Stomach (tissue), 9 donors: ENCODE results near the gene SPANXN5. TPM values are rescaled to one million over a fixed set of nuclear protein-coding genes. Genes with fewer than 3 reads are reported as not detected.
"Not testable (repeated sequence)": the region's sequence is repeated elsewhere in the genome, so short reads cannot be mapped to it uniquely, and the experiment has no call there.

Source experiments
- DNase-seq, 2 donors: peaks; one replicate each; pipeline versions ENCODE4 v3.0.0 to v3.0.0-alpha.2; 2013 to 2019
- H3K27ac ChIP-seq, 5 donors: fragments of 200-600 bp in 4 of 5; sonication (generic) in 4 of 5; one replicate each; pipeline ENCODE4 v1.5.1; 2013 to 2019; ENCODE audit warnings: mild to moderate bottlenecking in 1 of 5, moderate library complexity in 1 of 5
- H3K27me3 ChIP-seq, 3 donors: fragments of 200-600 bp; sonication (generic); one replicate each; pipeline ENCODE4 v1.5.1; 2017 to 2019; ENCODE audit warnings: mixed run types in 1 of 3
- H3K36me3 ChIP-seq, 4 donors: fragments of 200-600 bp; sonication (generic); 1 replicate in 3 of 4; 2 replicates in 1 of 4; pipeline ENCODE4 v1.5.1; 2016 to 2019
- H3K4me1 ChIP-seq, 4 donors: fragments of 200-600 bp; sonication (generic); one replicate each; pipeline ENCODE4 v1.5.1; 2016 to 2019
- H3K4me3 ChIP-seq, 4 donors: fragments of 200-600 bp; sonication (generic) in 3 of 4; one replicate each; pipeline ENCODE4 v1.5.1; 2016 to 2019; ENCODE audit warnings: mild to moderate bottlenecking in 1 of 4
- H3K9me3 ChIP-seq, 4 donors: fragments of 200-600 bp; sonication (generic); one replicate each; pipeline ENCODE4 v1.5.1; 2016 to 2019
- EP300 ChIP-seq: sonication (generic); formaldehyde crosslinking; IDR thresholded peaks from one replicate; pipeline ENCODE4 v1.6.1; 2017; ENCODE audit warnings: antibody characterized with exemption
- POLR2A ChIP-seq, 4 donors: fragments of 450-650 bp; IDR thresholded peaks; one replicate each; pipeline ENCODE4 v1.6.1; 2016; ENCODE audit warnings: antibody characterized with exemption in 4 of 4, control low read depth in 2 of 4, mild to moderate bottlenecking in 1 of 4, moderate library complexity in 1 of 4
- POLR2AphosphoS5 ChIP-seq, 3 donors: sonication (generic); formaldehyde crosslinking; IDR thresholded peaks; one replicate each; pipeline ENCODE4 v1.6.1; 2016; ENCODE audit warnings: antibody characterized with exemption in 3 of 3
- WGBS, 5 donors: extraction: QIAGEN DNeasy Blood & Tissue Kit in 3 of 5; methylation state at CpG; one replicate each; pipeline versions ENCODE4 v1.1.5 to v1.1.7; 2013 to 2018; 5-methylcytosine and 5-hydroxymethylcytosine counted together
- intact Hi-C: fragments of 100-400 bp; cut with DNase I; formaldehyde crosslinking; loops from one replicate; pipeline ENCODE4 v1.15.1; 2023; ENCODE audit warnings: low total_unique reads
- polyA plus RNA-seq, 3 donors: library from polyadenylated mRNA; stranded (reverse); fragments of 200-250 nt; gene quantifications; one replicate each; pipeline ENCODE4 v1.2.3, GENCODE V29; 2013
- total RNA-seq, 5 donors: library from RNA; depleted of rRNA; stranded (reverse); fragments of >200 nt; gene quantifications; one replicate each; pipeline versions ENCODE4 v1.1.0 to v1.2.3, GENCODE V29; 2014 to 2016
- TF ChIP-seq, protein P1 (sequence below), 7 experiments: fragments of 450-650 bp in 4 of 7; fragments of 200-600 bp in 3 of 7; sonication (generic) in 3 of 7; IDR thresholded peaks; one replicate each; pipeline ENCODE4 v1.5.1; 2016 to 2019; ENCODE audit warnings: antibody characterized with exemption in 7 of 7, control low read depth in 2 of 7, mild to moderate bottlenecking in 1 of 7
- donor health status: healthy with polysubstance abuse.
- donor health status: Bipolar disorder and iron deficiency.
- donor health status: healthy.

Gene SPANXN5
- total and polyA plus RNA-seq, 8 donors: not detected

DNA sequence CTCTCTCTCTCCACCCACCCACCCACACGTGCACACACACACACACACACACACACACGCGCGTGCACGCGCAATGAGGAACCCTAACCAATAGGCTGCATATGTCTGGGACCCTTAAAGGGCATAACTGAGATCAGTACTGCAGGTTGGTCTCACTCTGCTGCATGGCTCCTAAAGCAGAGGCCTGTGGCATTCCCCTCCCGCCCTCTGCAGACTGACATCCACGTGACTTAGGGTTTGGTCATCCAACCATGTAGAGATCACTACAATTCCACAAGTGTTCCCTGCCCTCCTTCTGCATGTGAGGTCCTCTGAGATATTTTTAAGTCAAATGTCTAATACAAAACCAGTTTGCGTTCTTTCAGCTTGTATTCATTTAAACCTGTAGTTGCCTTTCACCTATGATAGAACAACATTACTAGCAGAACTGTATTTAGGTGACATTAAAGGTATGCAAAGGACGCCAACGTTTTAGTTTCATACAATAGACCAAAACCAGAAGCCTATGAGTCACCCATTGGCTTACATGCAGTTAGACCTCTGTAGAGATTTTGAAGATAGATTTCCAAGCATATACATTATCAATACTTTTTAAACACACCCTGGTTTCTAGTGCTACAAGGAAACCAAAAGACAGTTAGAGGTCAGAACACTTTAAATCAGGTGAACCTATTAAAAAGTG, 24.0 kb upstream of the SPANXN5 start:
- Histone ChIP-seq H3K27me3 (peaks cover 0 to 6% (median 0%) of the 10 kb centered on the region in 3 donors), H3K36me3 (no peaks in the 10 kb centered on the region), H3K4me3 (no peak overlapping the region), H3K27ac (no peak overlapping the region), H3K9me3 (no peaks in the 10 kb centered on the region), H3K4me1 (no peaks in the 10 kb centered on the region)
- DNase-seq: no peak
- 74 to 86% (median 80%) methylated on average over 11 of the region's 11 CpGs for WGBS, 5 donors
- no peak for TF ChIP-seq POLR2AphosphoS5 (IDR thresholded peaks at IDR 0.05)
- no peak for TF ChIP-seq EP300
- TF ChIP-seq, protein P1, sequence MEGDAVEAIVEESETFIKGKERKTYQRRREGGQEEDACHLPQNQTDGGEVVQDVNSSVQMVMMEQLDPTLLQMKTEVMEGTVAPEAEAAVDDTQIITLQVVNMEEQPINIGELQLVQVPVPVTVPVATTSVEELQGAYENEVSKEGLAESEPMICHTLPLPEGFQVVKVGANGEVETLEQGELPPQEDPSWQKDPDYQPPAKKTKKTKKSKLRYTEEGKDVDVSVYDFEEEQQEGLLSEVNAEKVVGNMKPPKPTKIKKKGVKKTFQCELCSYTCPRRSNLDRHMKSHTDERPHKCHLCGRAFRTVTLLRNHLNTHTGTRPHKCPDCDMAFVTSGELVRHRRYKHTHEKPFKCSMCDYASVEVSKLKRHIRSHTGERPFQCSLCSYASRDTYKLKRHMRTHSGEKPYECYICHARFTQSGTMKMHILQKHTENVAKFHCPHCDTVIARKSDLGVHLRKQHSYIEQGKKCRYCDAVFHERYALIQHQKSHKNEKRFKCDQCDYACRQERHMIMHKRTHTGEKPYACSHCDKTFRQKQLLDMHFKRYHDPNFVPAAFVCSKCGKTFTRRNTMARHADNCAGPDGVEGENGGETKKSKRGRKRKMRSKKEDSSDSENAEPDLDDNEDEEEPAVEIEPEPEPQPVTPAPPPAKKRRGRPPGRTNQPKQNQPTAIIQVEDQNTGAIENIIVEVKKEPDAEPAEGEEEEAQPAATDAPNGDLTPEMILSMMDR (IDR thresholded peaks at IDR 0.05): no peak
- no peak for TF ChIP-seq POLR2A (IDR thresholded peaks at IDR 0.05)
- intact Hi-C loops: no loop called here

DNA sequence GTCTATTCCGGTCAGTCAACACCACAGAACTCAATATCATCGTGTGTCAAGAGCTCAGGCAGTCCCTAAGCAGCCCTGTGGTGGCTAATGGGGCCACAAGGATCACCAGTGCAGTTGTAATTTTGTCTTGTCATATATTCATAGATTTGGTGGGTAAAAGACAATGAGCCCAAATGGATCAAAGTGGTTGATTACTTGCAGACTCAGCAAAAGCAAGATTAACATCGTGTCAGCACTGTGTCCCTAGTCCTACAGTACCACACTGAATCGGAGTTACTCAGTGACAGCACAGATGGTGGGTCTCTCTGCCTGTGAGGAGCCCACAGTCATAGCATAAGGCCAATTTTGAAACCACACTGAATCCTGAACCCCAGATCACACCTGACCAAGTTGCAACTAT, 22.6 kb upstream of the SPANXN5 start:
- intact Hi-C loops: no loop called here
- Histone ChIP-seq H3K4me1 (no peaks in the 10 kb centered on the region), H3K9me3 (no peaks in the 10 kb centered on the region), H3K27ac (no peak overlapping the region), H3K4me3 (no peak overlapping the region), H3K27me3 (peaks cover 0 to 11% (median 0%) of the 10 kb centered on the region in 3 donors), H3K36me3 (no peaks in the 10 kb centered on the region)
- TF ChIP-seq POLR2A (IDR thresholded peaks at IDR 0.05): no peak
- TF ChIP-seq, protein P1 (IDR thresholded peaks at IDR 0.05): no peak
- no peak for TF ChIP-seq EP300
- no peak for TF ChIP-seq POLR2AphosphoS5 (IDR thresholded peaks at IDR 0.05)
- 69 to 88% (median 81%) methylated on average over 2 to 4 of the region's 4 CpGs for WGBS, 5 donors
- DNase-seq: no peak

DNA sequence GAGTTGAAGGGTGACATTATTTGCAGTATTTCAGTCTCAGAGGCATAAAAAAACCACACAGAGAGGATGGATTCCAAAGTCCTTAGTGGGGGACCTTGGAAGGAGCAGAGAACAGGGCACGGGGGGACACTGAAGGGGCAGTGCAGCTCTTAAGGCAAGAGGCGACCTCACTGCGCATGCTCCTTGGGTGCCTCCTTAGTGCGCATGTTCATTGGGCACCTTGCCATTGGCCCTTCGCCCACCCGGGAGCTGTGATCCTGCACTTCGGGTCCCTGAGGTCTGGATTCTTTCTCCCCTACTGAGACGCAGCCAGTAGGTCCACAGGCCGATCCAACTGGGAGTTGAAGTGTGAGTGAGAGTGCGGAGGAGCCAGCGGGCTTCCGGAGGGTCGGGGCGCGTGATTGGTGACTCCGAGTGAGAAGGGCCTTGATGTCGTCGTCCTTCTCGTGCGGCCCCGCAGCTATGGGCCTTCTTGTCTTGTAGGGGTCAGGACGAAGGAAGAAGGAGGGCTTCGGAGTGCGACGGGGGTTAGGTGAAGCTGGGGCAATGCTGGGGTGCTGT, 13.9 kb upstream of the SPANXN5 start, which contains the start of gene XAGE5:
TSS of gene XAGE5 (plus strand) at position 223 of the 561 bp plus-strand sequence. CDS start 1,280 bp downstream, outside the sequence.
- DNase-seq: no peak
- no peaks in the 10 kb centered on the region for H3K4me1 ChIP-seq
- intact Hi-C loops: no loop called here

DNA sequence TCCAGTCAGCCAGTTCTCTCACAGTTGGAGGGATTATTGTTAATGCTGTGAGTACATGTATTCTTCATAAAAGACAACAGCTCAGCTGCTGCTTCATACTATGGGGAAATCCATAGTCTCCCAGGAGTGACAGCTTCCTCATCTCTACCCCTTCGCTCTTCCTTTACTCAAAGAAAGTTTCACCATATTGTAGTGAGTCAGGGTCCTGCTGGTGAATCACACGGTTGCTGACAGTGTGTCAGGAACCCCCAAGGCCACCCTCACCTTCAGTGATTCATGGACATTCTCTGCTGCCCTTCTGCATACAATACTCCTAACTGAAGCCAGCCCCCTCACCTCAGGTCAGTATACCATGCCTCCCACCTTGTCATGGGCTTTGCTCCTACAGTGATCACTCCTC, 7.6 kb upstream of the SPANXN5 start:
- H3K4me1 ChIP-seq, H3K27ac ChIP-seq, H3K27me3 ChIP-seq, H3K9me3 ChIP-seq, intact Hi-C loops, DNase-seq, H3K36me3 ChIP-seq, H3K4me3 ChIP-seq: not testable (repeated sequence)
- WGBS, 5 donors: 68 to 85% (median 74%) methylated on average over 2 of the region's 2 CpGs

More for the DNA sequence above, 13.9 kb upstream of the SPANXN5 start, which contains the start of gene XAGE5:
- no peaks in the 10 kb centered on the region for H3K36me3 ChIP-seq
- TF ChIP-seq, protein P1 (IDR thresholded peaks at IDR 0.05): no peak
- no peak for TF ChIP-seq POLR2AphosphoS5 (IDR thresholded peaks at IDR 0.05)
- no peak for TF ChIP-seq EP300
- no peak for TF ChIP-seq POLR2A (IDR thresholded peaks at IDR 0.05)
- H3K27ac ChIP-seq: no peak within 1 kb of the TSS
- WGBS, 5 donors: 85 to 91% (median 91%) methylated on average over 12 to 25 of the region's 25 CpGs
- no peak within 1 kb of the TSS for H3K4me3 ChIP-seq
- peaks cover 0 to 9% (median 0%) of the 10 kb centered on the region in 3 donors for H3K27me3 ChIP-seq
- H3K9me3 ChIP-seq: peaks cover 0 to 10% (median 0%) of the 10 kb centered on the region in 4 donors

DNA sequence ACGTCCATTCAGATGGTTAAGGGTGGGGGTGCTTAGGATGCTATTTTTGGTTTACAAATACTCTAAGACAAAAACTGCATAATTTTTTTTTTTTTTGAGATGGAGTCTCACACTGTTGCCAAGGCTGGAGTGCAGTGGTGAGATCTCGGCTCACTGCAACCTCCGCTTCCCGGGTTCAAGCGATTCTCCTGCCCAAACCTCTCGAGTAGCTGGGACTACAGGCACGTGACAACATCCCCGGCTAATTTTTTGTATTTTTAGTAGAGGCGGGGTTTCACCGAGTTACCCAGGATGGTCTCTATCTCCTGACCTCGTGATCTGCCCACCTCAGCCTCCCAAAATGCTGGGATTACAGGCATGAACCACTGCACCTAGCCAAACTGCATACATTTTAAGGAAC, 23.7 kb downstream of the SPANXN5 start:
- H3K9me3 ChIP-seq, H3K4me3 ChIP-seq, H3K36me3 ChIP-seq, H3K27ac ChIP-seq, DNase-seq, H3K27me3 ChIP-seq, H3K4me1 ChIP-seq, intact Hi-C loops: not testable (repeated sequence)
- WGBS, 5 donors: 70 to 90% (median 86%) methylated on average over 7 to 10 of the region's 11 CpGs

DNA sequence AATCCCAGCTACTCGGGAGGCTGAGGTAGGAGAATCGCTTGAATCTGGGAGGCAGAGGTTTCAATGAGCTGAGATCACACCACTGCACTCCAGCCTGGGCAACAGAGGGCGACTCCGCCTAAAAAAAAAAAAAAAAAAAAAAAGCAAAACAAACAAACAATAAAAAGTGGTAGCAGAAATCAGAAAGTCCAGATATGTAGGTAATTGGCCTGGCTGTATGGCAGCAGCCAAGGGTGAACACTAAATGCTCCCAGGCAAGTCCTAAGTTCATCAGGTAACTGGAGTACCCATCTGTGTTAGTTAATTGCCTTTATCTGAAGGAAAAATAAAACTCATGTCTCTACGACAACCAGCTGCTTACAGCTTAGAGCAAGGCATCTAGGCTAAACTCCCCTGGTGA, 31.2 kb downstream of the SPANXN5 start:
- H3K27me3 ChIP-seq, H3K4me1 ChIP-seq, H3K27ac ChIP-seq, H3K9me3 ChIP-seq, H3K36me3 ChIP-seq, H3K4me3 ChIP-seq, DNase-seq, intact Hi-C loops: not testable (repeated sequence)
- WGBS, 5 donors: 80 to 92% (median 82%) methylated on average over 1 to 2 of the region's 5 CpGs; no CpG with 5 or more reads in 2 of the 5 donors

DNA sequence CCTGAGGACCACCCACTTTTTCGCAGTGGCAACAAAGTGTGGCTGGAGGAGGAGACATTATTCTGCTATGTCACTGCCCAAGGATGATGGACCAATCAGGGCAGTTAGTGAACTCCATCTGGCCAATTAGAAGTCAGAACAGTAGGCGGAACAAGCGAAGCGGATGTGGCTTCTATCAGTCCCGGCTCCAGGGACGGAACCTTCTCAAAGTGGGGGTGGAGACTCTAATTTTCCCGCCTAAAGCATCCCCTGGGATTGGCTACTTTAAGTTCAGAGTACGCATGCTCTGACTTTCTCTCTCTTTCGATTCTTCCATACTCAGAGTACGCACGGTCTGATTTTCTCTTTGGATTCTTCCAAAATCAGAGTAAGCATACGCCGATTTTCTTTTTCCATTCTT, 46.3 kb downstream of the SPANXN5 start, which contains the start of gene SSX2B:
TSS of gene SSX2B (plus strand) at position 301 of the 400 bp plus-strand sequence. CDS start 1,429 bp downstream, outside the sequence.
- H3K4me1 ChIP-seq, intact Hi-C loops, H3K36me3 ChIP-seq, H3K27ac ChIP-seq, H3K4me3 ChIP-seq, H3K27me3 ChIP-seq, H3K9me3 ChIP-seq, DNase-seq: not testable (repeated sequence)
- WGBS, 5 donors: no CpG with 5 or more reads among the region's 13 CpGs
